Muscle layer of duodenum (tissue), 2 donors: ENCODE data around the gene TPO.

ENCODE experiments used
- H3K27ac ChIP-seq: one replicate; pipeline ENCODE4 v1.7.0; 2013; ENCODE audit warnings: mild to moderate bottlenecking, low read length
- H3K27me3 ChIP-seq: one replicate; pipeline ENCODE4 v1.7.0; 2013; ENCODE audit warnings: low read depth, mild to moderate bottlenecking, control low read depth, low read length
- H3K36me3 ChIP-seq, 2 donors: one replicate each; pipeline ENCODE4 v1.7.0; 2013; ENCODE audit warnings: low read length in 2 of 2, control low read depth in 1 of 2, mild to moderate bottlenecking in 1 of 2; ENCODE audit not compliant: insufficient read depth in 2 of 2, control insufficient read depth in 1 of 2
- H3K4me1 ChIP-seq, 2 donors: one replicate each; pipeline ENCODE4 v1.7.0; 2013; ENCODE audit warnings: low read length in 2 of 2, mild to moderate bottlenecking in 2 of 2, control low read depth in 1 of 2, moderate library complexity in 1 of 2; ENCODE audit not compliant: insufficient read depth in 2 of 2, control insufficient read depth in 1 of 2
- H3K4me3 ChIP-seq, 2 donors: one replicate each; pipeline ENCODE4 v1.7.0; 2013; ENCODE audit warnings: low read length in 2 of 2, low read depth in 1 of 2, mild to moderate bottlenecking in 1 of 2
- H3K9me3 ChIP-seq, 2 donors: one replicate each; pipeline ENCODE4 v1.7.0; 2013; ENCODE audit warnings: low read length in 2 of 2, control low read depth in 1 of 2, mild to moderate bottlenecking in 1 of 2; ENCODE audit not compliant: control insufficient read depth in 1 of 2
- donor health status: healthy.

The TPO gene

GRCh38 chr2:1413156-1413710 lies at the start of gene TPO:
Gene TPO (plus strand): TSS chr2:1413463. CDS start chr2:1414409, 946 bp downstream.
- no peak within 1 kb of the TSS for H3K27ac ChIP-seq
- no peaks in the 10 kb centered on the region for H3K9me3 ChIP-seq
- H3K36me3 ChIP-seq: no peaks in the 10 kb centered on the region
- H3K4me3 ChIP-seq: no peak within 1 kb of the TSS
- H3K27me3 ChIP-seq: no peaks in the 10 kb centered on the region
- no peaks in the 10 kb centered on the region for H3K4me1 ChIP-seq

- no peaks in the 10 kb centered on the region for H3K27me3 ChIP-seq
- no peaks in the 10 kb centered on the region for H3K9me3 ChIP-seq
- no peaks in the 10 kb centered on the region for H3K4me1 ChIP-seq
- H3K36me3 ChIP-seq: no peaks in the 10 kb centered on the region
- H3K27ac ChIP-seq: no peak overlapping the region
- no peak overlapping the region for H3K4me3 ChIP-seq
Measured at GRCh38 chr2:1366546-1367134, 46.6 kb upstream of the TPO start.

DNA sequence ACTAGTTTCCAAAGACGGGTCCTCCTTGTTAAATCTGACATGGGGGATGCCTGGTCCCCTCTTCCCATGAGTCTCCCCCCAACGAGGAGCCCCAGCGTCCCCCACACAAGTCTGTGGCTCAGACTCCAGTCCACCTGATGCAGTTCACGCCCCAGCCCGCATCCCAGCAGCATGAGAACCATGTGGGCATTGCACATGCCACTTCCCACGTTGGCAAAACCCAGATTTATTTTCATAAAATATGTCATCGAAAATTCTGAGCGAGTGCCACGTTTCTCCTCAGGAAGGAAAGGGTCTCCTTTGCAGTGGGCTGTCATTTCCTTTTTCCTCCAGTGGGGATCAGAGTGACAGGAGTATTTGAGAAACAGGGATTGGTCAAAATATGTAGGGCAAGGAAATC lies 45.7 kb upstream of the TPO start:
- Histone ChIP-seq H3K27me3 (no peaks in the 10 kb centered on the region), H3K4me1 (no peaks in the 10 kb centered on the region), H3K36me3 (no peaks in the 10 kb centered on the region), H3K27ac (no peak overlapping the region), H3K9me3 (no peaks in the 10 kb centered on the region), H3K4me3 (no peak overlapping the region)

DNA sequence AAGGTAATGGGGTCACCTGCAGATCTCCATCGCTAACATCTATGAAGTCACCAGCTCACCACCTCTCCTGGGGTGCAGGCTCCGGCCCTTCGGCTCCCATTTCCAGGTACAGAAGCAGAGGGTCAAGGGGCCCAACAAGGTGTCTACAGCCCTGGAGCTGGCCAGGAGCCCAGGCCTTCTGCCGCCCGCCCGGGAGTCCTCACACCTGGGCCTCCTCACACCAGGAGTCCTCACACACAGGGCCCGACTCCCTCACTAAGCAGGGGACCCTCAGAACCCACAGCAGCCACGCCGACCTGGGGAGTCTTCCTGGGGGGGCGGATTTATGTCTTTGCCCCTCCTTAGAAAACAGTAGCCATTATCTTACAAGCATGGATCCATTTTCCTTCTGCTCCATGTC lies 43.4 kb upstream of the TPO start:
- Histone ChIP-seq H3K36me3 (no peaks in the 10 kb centered on the region), H3K9me3 (no peaks in the 10 kb centered on the region), H3K27me3 (no peaks in the 10 kb centered on the region), H3K4me1 (no peaks in the 10 kb centered on the region), H3K4me3 (no peak overlapping the region), H3K27ac (no peak overlapping the region)

DNA sequence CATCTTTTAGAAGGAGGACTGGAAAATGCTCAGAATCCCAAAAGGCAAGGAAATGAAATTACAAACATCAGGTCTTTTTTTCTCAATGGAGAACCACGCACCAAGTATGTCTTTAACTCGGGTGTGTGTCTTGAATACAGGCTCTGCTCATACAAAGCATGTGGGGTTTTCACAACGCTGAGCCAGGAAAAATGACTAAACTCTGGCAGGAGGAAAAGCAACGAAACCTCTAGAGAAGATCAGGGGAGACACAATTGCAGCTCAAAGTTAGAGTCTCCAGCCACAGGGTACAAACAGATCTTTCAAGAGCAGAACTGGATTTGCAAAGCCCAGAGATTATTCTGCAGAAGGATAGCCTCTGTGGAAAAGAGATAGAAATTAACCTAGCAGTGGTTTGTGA lies 42.8 kb upstream of the TPO start:
- Histone ChIP-seq H3K4me1 (no peaks in the 10 kb centered on the region), H3K4me3 (no peak overlapping the region), H3K27me3 (no peaks in the 10 kb centered on the region), H3K27ac (no peak overlapping the region), H3K36me3 (no peaks in the 10 kb centered on the region), H3K9me3 (no peaks in the 10 kb centered on the region)

DNA sequence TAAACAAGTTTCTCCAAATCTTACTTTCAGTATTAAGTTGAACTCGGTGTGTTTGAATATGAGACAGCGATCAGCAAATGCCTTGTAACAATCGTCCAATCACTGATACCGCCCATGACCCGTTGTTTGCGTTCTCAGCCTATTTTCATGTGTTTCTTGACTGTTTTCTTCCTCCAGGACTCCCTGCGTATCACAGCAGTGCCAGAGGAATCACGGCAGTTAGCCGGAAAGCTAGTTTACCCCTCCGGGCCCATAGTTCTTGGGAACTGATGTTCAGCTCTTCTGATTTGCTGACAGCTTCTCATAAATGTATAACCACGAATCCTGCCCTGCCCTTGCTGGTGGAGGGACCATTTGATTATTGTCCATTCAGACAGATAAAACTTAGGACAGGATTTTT lies 42.2 kb upstream of the TPO start:
- no peaks in the 10 kb centered on the region for H3K4me1 ChIP-seq
- H3K27ac ChIP-seq: no peak overlapping the region
- no peaks in the 10 kb centered on the region for H3K9me3 ChIP-seq
- no peak overlapping the region for H3K4me3 ChIP-seq
- H3K36me3 ChIP-seq: no peaks in the 10 kb centered on the region
- H3K27me3 ChIP-seq: no peaks in the 10 kb centered on the region

- no peaks in the 10 kb centered on the region for H3K36me3 ChIP-seq
- H3K27me3 ChIP-seq: no peaks in the 10 kb centered on the region
- no peak overlapping the region for H3K4me3 ChIP-seq
- H3K9me3 ChIP-seq: no peaks in the 10 kb centered on the region
- no peaks in the 10 kb centered on the region for H3K4me1 ChIP-seq
- H3K27ac ChIP-seq: no peak overlapping the region
Measured at GRCh38 chr2:1373830-1374229, 39.4 kb upstream of the TPO start.

DNA sequence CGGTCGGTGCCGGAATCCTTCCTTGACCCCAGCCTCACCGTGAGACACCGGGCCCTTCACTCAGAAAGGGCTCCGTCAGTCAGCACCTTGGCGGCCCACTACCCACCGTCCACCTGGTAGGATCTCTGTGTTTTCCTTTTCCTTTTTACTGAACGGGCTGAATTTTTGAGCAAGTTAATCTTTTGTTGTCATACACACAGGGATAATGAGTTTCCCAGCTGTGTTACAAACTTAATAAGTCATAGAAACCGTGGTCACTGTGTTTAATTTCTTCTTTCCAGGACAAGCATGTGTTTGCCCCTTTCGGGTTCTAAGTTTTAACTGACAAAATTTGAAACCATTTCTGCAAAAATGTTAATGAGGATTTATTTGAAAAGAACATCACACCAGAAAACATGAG lies 39.0 kb upstream of the TPO start:
- Histone ChIP-seq H3K4me3 (no peak overlapping the region), H3K27ac (no peak overlapping the region), H3K36me3 (no peaks in the 10 kb centered on the region), H3K4me1 (no peaks in the 10 kb centered on the region), H3K9me3 (no peaks in the 10 kb centered on the region), H3K27me3 (no peaks in the 10 kb centered on the region)

DNA sequence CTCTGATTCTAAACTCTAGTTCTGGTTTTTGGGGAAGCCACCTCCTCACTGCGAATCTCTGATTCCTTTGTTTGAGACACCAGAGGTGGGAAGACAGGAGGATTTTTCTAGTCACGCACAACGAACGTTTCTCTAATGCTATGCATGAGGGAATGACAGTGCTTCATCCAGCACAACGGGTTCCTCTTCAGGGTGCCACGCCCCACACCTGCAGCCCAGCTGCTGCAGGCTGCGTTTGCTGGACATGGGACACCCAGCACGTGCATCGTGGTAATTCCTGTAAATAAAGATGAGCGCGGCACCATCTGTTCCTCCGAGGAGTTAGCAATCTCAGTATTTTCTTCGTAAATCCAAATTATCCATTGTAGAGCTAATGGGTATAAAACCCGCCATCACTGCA lies 37.5 kb upstream of the TPO start:
- Histone ChIP-seq H3K9me3 (no peaks in the 10 kb centered on the region), H3K27me3 (no peaks in the 10 kb centered on the region), H3K36me3 (no peaks in the 10 kb centered on the region), H3K4me1 (no peaks in the 10 kb centered on the region), H3K27ac (no peak overlapping the region), H3K4me3 (peak overlapping the region in 1 of 2 donors; percentile 24)

- Histone ChIP-seq H3K9me3 (no peaks in the 10 kb centered on the region), H3K27ac (no peak overlapping the region), H3K4me3 (no peak overlapping the region), H3K4me1 (no peaks in the 10 kb centered on the region), H3K36me3 (no peaks in the 10 kb centered on the region), H3K27me3 (no peaks in the 10 kb centered on the region)
Measured at GRCh38 chr2:1377473-1377872, 35.8 kb upstream of the TPO start.

- Histone ChIP-seq H3K27me3 (no peaks in the 10 kb centered on the region), H3K9me3 (no peaks in the 10 kb centered on the region), H3K4me3 (no peak overlapping the region), H3K27ac (no peak overlapping the region), H3K36me3 (no peaks in the 10 kb centered on the region), H3K4me1 (no peaks in the 10 kb centered on the region)
Measured at GRCh38 chr2:1378456-1379150, 34.7 kb upstream of the TPO start.

GRCh38 chr2:1381644-1382043 lies 31.6 kb upstream of the TPO start:
- Histone ChIP-seq H3K36me3 (no peaks in the 10 kb centered on the region), H3K27ac (no peak overlapping the region), H3K27me3 (no peaks in the 10 kb centered on the region), H3K9me3 (no peaks in the 10 kb centered on the region), H3K4me1 (no peaks in the 10 kb centered on the region), H3K4me3 (no peak overlapping the region)
